ENCODE results near the gene KLHL12.

DNA sequence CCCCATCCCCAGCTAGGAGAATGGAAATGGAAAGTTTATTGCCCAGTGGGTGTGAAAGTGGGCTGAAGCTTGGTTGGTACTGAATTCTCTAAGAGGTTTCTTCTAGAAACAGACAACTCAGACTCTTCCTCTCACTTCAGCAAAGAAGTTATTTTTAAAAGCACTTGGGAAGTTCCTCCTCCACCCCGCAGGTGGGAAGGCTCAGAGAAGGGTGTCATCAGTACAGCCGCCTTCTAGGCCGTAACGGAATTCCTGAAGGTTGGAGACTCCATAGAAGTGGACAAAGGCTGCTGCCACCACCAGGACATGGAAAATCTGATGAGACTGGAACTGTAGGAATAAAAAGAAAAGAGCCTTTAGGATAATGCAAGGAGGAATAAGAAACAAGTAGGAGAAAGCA, 14.3 kb upstream of the KLHL12 start:
- TF ChIP-seq CTCF (optimal IDR thresholded peaks at IDR 0.05 in 1 of 3, IDR thresholded peaks at IDR 0.05 in 1 of 3, conservative IDR thresholded peaks at IDR 0.05 in 1 of 3; ENCODE audit: extremely low read depth in 1 of 3, insufficient read depth in 2 of 3, low read length in 3 of 3) (no peak), EZH2 (IDR thresholded peaks at IDR 0.05; ENCODE audit: low read length) (no peak)
